ENCODE measurements around the gene NAV3.

DNA sequence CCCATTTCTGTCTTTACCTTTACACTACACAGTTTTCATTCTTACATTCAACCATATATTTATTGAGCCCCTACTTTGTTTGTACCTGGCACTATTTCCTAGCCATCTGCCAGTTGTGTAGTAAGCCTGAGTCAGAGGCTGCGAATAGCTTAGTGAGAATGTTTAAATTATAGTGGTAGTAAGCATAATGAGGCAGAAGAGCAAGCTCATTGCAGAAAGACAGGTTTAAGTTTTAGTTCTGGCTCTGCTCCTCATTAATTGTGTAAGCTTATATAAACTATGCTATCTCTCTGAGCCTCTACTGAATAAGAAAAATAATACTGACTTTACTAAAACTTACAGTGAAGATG lies 123.5 kb downstream of the NAV3 start:
- no peak for TF ChIP-seq POLR2AphosphoS5 (IDR thresholded peaks at IDR 0.05; ENCODE audit: insufficient read depth in 1 of 2, low read depth in 1 of 2)
- TF ChIP-seq, protein P1, sequence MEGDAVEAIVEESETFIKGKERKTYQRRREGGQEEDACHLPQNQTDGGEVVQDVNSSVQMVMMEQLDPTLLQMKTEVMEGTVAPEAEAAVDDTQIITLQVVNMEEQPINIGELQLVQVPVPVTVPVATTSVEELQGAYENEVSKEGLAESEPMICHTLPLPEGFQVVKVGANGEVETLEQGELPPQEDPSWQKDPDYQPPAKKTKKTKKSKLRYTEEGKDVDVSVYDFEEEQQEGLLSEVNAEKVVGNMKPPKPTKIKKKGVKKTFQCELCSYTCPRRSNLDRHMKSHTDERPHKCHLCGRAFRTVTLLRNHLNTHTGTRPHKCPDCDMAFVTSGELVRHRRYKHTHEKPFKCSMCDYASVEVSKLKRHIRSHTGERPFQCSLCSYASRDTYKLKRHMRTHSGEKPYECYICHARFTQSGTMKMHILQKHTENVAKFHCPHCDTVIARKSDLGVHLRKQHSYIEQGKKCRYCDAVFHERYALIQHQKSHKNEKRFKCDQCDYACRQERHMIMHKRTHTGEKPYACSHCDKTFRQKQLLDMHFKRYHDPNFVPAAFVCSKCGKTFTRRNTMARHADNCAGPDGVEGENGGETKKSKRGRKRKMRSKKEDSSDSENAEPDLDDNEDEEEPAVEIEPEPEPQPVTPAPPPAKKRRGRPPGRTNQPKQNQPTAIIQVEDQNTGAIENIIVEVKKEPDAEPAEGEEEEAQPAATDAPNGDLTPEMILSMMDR (IDR thresholded peaks at IDR 0.05) = no peak
